HL-60/S4 treated with retinoic acid at 250 ng/mL for 4 days and 3 days (cell line): ENCODE measurements around the gene TRIM9.

Source experiments
- in situ Hi-C: fragments of 300-500 bp; cut with MboI; formaldehyde crosslinking; loops from 2 replicates; pipeline ENCODE4 v1.7.0; 2022; ENCODE audit warnings: low sequenced_read_pairs

The TRIM9 gene

GRCh38 chr14:51058382-51058781 is 36.5 kb downstream of the TRIM9 start:
- in situ Hi-C loops, result no loop called here

- in situ Hi-C loops, result no loop called here
Measured at GRCh38 chr14:51056421-51056820, 38.5 kb downstream of the TRIM9 start.

- in situ Hi-C loops, result no loop called here
Measured at GRCh38 chr14:51053157-51053556, 41.7 kb downstream of the TRIM9 start.

GRCh38 chr14:51044961-51045360 is 49.9 kb downstream of the TRIM9 start:
- in situ Hi-C loops, result no loop called here

DNA sequence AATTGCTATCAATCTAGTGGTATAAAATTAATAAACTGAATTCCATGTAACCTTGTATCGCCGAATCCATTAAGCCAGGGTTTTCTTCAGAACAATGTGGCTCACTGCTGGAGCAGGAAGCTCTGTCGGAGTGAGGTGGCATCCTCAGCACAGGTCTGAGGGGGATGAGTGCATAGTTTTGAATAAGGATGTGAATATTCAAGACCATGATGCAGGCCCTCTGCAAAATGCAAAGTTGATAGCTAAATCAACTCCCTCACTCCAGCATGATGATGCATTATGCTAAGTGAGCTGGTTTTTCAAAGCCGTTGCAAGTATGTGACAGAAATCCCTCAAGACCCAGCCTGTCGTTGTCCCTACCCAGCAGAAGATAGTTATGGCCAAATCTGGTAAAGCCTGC is 53.0 kb downstream of the TRIM9 start:
- in situ Hi-C loops, result no loop called here

DNA sequence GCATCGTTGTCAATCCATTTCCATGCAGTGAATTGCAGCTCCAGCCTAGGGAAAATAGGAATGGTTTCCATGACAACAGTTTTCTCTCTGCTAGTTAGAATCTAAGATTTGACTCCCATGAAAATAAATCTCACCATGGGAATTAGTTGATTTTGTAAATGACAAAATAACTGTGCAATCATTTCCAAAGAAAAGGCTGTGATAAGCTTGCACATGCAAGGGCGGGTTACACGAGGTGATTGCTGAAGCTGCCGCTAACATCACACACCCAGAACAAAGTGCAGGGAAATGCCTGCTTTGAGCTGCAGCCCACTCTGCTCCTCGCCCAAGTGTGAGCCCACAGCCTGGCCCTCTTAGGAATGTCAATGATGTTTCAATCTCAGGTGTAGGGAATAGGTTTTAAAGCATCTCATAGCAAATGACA is 53.8 kb downstream of the TRIM9 start:
- in situ Hi-C loops, result no loop called here

DNA sequence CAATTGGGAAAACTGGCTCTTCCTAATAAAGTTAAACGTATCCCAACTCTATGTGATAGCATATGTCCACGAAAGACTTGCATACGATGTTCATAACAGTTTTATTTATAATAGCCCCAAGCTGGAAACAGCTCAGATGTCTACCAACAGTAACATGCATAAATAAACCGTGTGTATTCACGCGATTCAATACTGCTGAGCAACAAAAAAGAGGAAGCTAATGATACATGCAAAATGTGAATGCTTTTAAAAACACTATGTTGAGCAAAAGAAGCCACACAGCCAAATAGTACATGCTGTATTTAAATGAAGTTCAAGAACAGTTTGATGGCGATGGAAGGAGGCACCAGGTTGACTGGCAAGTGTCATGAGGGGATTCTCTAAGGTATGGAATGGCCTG is 55.7 kb downstream of the TRIM9 start:
- in situ Hi-C loops, result no loop called here

- in situ Hi-C loops, result no loop called here
Measured at GRCh38 chr14:51035611-51036192, 59.2 kb downstream of the TRIM9 start.

DNA sequence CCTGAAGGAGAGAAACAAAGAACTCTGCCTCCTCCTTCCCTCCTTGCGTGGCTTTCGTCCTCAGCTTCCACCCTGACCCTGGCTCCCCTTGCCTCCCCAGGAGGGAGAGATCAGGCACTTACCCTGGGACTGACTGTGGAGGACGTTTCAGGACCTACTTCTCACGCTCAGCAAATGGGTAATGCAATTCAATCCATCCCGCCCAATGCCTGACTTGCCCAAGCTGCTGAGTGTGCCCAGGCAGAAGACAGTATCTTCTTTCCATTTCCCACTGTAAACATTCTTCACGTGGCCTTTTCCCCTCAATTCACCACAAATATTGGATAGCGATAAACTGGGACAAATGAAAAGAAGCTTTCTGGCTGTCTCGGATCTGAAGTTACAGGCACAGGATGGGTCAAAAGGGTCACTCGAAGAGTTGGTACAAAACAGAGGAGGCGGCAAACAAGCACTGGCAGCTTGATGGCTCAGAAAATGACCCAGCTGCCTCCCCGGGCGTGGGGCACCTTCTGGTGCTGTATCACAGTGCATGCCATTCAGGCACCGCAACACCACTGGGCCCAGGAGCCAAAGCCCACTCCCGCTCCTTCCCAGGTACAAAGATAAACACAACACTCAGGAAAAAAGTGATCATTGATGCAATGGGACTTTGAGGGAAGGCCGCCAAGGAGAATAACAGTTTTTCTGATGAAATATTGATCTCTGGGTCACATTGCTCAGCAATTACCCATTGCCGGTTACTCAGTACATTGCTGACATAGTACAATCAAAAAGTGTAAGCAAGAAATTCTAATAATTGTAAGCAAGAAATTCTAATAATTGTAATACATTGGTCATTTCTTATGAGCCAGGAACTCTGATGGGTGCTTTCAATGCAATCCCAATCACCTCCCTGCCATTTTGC is 65.8 kb downstream of the TRIM9 start:
- in situ Hi-C loops, result no loop called here

DNA sequence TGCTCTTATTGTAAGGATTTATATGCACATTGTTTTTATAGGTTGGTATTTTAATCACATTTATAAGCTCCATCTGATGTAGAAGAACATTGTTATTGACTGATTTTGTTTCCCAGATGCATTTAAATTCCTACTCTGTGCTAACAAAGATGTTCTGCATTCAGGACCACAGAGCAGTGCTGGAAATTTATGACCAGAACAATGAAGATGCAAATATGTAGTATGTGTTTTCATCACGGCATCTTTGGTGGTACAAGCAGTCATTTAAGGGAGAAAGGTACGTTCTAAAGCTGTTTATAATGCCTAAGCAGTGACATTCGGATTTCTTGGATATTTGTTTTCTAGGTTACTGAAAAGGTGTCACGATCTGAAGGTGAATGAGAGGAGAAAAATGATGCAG is 66.5 kb downstream of the TRIM9 start:
- in situ Hi-C loops, result no loop called here

GRCh38 chr14:51024377-51024776 is 70.5 kb downstream of the TRIM9 start:
- in situ Hi-C loops, result no loop called here

GRCh38 chr14:51023964-51024363 is 70.9 kb downstream of the TRIM9 start:
- in situ Hi-C loops, result no loop called here

DNA sequence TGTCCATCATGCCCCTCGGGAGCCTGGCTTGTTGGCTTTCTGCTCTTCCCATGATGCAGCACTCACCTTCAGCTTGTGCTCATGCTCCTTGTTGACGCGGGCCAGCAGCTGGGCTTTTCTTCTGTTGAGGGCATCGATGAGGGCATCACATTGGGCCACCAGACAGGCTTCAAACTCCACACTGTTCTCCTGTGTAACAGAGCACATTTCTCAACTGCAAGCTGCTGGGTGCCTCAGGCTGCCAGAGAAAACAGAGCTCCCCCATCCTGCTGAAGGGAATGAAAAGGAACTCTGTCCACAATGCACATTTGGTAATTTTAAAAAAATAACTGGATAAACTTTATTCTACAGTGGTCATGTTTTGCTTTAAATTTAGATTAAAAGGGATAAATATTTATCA is 72.1 kb downstream of the TRIM9 start:
- in situ Hi-C loops, result no loop called here

GRCh38 chr14:51020024-51020710 is 74.7 kb downstream of the TRIM9 start:
- in situ Hi-C loops, result no loop called here

GRCh38 chr14:51019089-51019488 is 75.8 kb downstream of the TRIM9 start:
- in situ Hi-C loops, result no loop called here

DNA sequence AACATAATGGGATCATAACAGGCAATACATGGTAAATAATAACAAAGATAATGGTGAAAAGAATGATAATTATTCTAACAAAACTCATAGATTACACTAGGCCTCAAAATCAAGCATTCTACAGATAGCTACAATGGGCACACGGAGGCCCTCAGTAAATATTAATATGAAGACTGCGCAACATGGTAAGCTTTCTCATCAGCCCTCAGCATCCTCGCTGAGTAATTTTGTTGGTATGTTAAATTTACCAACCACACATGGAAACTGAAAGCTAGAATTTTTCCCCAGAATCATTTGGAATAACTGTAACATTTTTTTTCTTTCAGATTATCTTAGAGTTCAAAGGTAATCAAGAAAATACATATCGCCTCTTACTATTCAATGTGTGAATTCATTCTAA is 76.4 kb downstream of the TRIM9 start:
- in situ Hi-C loops, result no loop called here

- in situ Hi-C loops, result no loop called here
Measured at GRCh38 chr14:51014625-51015024, 80.3 kb downstream of the TRIM9 start.

DNA sequence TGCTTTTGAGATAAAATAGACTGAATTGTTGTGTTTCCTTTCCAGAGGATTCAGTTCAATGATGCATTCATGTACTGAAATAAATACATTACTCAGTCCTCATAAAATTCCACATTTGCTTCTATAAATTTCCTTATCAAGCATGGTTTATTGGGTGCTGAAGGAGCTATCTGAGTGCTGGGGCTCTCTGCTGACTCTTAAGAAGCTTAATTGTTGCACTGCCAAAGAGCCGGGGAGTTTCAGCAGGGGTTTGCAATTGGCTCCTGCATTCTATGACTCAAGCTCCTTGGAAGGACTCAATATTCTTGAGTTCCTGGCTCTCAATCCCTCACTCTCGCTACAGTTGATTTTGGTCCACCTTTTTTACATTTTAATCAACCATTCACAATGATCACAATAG is 80.8 kb downstream of the TRIM9 start:
- in situ Hi-C loops, result no loop called here

DNA sequence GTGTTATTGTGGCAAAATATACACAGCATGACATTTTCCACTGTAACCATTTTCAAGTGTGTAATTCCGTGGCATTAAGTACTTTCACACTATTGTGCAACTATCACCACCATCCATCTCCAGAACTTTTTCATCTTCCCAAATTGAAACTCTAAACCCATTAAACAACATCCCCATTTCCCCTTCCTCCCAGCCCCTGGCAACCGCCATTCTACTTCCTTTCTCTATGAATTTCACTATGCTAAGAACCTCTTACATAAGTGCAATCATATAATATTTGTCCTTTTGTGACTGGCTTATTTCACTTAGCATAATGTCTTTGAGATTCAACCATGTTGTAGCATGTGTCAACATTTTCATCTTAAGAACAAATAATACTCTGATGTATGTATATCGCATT is 82.8 kb downstream of the TRIM9 start:
- in situ Hi-C loops, result no loop called here

- in situ Hi-C loops, result no loop called here
Measured at GRCh38 chr14:51008446-51008845, 86.5 kb downstream of the TRIM9 start.

- in situ Hi-C loops, result no loop called here
Measured at GRCh38 chr14:51006781-51007211, 88.1 kb downstream of the TRIM9 start.

GRCh38 chr14:51006324-51006723 is 88.6 kb downstream of the TRIM9 start:
- in situ Hi-C loops, result no loop called here
